OCI-LY1 (cell line): ENCODE results near the gene PTPRQ.

Experiments used
- H2AFZ ChIP-seq: fragments of 200-600 bp; sonication (generic), shearing (Covaris generic); 2 replicates; pipeline ENCODE4 v1.6.0; 2014; ENCODE audit warnings: antibody characterized with exemption, mild to moderate bottlenecking, low read length
- H3F3A ChIP-seq: fragments of 200-600 bp; sonication (generic), shearing (Covaris generic); 2 replicates; pipeline ENCODE4 v1.6.0; 2014; ENCODE audit warnings: mild to moderate bottlenecking, antibody characterized with exemption, low read length, moderate library complexity; ENCODE audit not compliant: insufficient read depth
- H3K27ac ChIP-seq: fragments of 200-600 bp; sonication (generic); 2 replicates; pipeline ENCODE4 v1.5.1; 2014; ENCODE audit warnings: low read length, mixed run types, mild to moderate bottlenecking, low read depth; ENCODE audit not compliant: poor library complexity, severe bottlenecking
- H3K27me3 ChIP-seq: fragments of 200-600 bp; sonication (generic); 2 replicates; pipeline ENCODE4 v1.6.0; 2014; ENCODE audit warnings: antibody characterized with exemption, mild to moderate bottlenecking, low read length, moderate library complexity; ENCODE audit not compliant: insufficient read depth
- H3K36me3 ChIP-seq: fragments of 200-600 bp; sonication (generic); 2 replicates; pipeline ENCODE4 v1.6.1; 2014; ENCODE audit warnings: mild to moderate bottlenecking, antibody characterized with exemption, low read length, moderate library complexity, mixed read lengths; ENCODE audit not compliant: insufficient read depth
- H3K4me1 ChIP-seq: fragments of 200-600 bp; sonication (generic); 2 replicates; pipeline ENCODE4 v1.5.1; 2014; ENCODE audit warnings: mild to moderate bottlenecking, low read length, moderate library complexity; ENCODE audit not compliant: insufficient read depth, severe bottlenecking
- H3K4me2 ChIP-seq: fragments of 200-600 bp; sonication (generic), shearing (Covaris generic); 2 replicates; pipeline ENCODE4 v1.6.1; 2014; ENCODE audit warnings: low read length
- H3K4me3 ChIP-seq: fragments of 200-600 bp; sonication (generic); 2 replicates; pipeline ENCODE4 v1.5.1; 2014; ENCODE audit warnings: low read length, low read depth, mild to moderate bottlenecking, mixed read lengths; ENCODE audit not compliant: poor library complexity, severe bottlenecking
- H3K79me2 ChIP-seq: fragments of 200-600 bp; shearing (Covaris generic); 2 replicates; pipeline ENCODE4 v1.6.1; 2016; ENCODE audit warnings: mixed run types, low read length, mixed read lengths; ENCODE audit not compliant: insufficient read depth
- H3K9ac ChIP-seq: fragments of 200-600 bp; sonication (generic), shearing (Covaris generic); 2 replicates; pipeline ENCODE4 v1.6.1; 2014; ENCODE audit warnings: mild to moderate bottlenecking, low read length, mixed read lengths
- H3K9me2 ChIP-seq: fragments of 200-600 bp; sonication (generic), shearing (Covaris generic); 2 replicates; pipeline ENCODE4 v1.6.1; 2014; ENCODE audit warnings: low read depth, mild to moderate bottlenecking, low read length, mixed read lengths
- H3K9me3 ChIP-seq: fragments of 200-600 bp; shearing (Covaris generic); 2 replicates; pipeline ENCODE4 v1.6.1; 2014; ENCODE audit warnings: low read length, mixed read lengths
- H4K20me1 ChIP-seq: fragments of 200-600 bp; sonication (generic), shearing (Covaris generic); 2 replicates; pipeline ENCODE4 v1.6.0; 2016; ENCODE audit warnings: mild to moderate bottlenecking, low read length; ENCODE audit not compliant: insufficient read depth
- EZH2 ChIP-seq: fragments of 200-600 bp; sonication (generic), shearing (Covaris generic); IDR thresholded peaks from 2 replicates; pipeline ENCODE4 v1.8.0; 2017; ENCODE audit warnings: borderline replicate concordance, mixed run types, mild to moderate bottlenecking, antibody characterized with exemption, low read length, moderate library complexity, mixed read lengths
- TF ChIP-seq, protein P1 (sequence below): fragments of 200-600 bp; sonication (generic), shearing (Covaris generic); IDR thresholded peaks from 2 replicates; pipeline ENCODE4 v1.5.1; 2017; ENCODE audit warnings: mild to moderate bottlenecking, antibody characterized with exemption, low read length, moderate library complexity, mixed read lengths

Gene PTPRQ

DNA sequence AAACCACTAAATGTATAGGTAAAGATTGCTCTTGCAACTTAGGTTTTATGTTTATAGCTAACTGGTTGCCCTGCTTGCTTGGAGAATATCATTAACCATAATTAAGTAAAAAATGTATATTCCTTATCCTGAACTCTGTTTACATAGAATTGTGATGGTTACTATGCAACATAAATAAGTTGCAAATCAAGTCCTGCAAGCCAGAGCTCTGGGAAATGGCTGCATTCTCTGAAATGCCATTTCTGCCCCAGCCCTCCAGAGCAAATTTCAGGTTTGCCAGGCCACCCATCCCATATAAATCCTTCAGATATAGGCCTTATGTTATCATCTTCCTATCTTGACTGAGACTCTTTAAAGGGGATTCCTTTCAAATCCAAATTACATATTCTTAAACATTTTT lies 145.0 kb downstream of the PTPRQ start:
- Histone ChIP-seq H3K79me2 (no peaks in the 10 kb centered on the region), H3F3A (no peaks in the 10 kb centered on the region), H3K4me3 (no peak overlapping the region), H3K4me2 (no peak overlapping the region), H3K9me2 (no peaks in the 10 kb centered on the region), H4K20me1 (no peaks in the 10 kb centered on the region), H2AFZ (no peak overlapping the region), H3K4me1 (no peaks in the 10 kb centered on the region), H3K36me3 (no peaks in the 10 kb centered on the region), H3K27ac (no peak overlapping the region), H3K9me3 (no peaks in the 10 kb centered on the region), H3K27me3 (no peaks in the 10 kb centered on the region), H3K9ac (no peak overlapping the region)
- TF ChIP-seq EZH2 = no peak
- TF ChIP-seq, protein P1, sequence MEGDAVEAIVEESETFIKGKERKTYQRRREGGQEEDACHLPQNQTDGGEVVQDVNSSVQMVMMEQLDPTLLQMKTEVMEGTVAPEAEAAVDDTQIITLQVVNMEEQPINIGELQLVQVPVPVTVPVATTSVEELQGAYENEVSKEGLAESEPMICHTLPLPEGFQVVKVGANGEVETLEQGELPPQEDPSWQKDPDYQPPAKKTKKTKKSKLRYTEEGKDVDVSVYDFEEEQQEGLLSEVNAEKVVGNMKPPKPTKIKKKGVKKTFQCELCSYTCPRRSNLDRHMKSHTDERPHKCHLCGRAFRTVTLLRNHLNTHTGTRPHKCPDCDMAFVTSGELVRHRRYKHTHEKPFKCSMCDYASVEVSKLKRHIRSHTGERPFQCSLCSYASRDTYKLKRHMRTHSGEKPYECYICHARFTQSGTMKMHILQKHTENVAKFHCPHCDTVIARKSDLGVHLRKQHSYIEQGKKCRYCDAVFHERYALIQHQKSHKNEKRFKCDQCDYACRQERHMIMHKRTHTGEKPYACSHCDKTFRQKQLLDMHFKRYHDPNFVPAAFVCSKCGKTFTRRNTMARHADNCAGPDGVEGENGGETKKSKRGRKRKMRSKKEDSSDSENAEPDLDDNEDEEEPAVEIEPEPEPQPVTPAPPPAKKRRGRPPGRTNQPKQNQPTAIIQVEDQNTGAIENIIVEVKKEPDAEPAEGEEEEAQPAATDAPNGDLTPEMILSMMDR = no peak

DNA sequence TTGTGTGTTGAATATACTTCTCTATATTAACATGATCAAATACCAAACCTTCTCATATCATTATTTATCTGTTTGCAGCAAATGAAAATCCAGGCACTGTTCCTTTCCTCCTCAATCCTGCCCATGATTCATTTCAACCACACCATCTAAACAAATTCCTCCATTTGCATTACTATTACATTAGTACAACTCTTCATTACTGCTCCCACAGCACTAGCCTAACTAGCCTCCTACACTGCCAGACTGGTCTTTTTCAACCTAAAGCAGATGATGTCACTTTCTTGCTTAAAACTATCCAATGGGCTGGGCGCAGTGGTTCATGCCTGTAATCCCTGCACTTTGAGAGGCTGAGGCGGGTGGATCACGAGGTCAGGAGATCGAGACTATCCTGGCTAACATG lies 146.1 kb downstream of the PTPRQ start:
- H3K27me3 ChIP-seq = no peaks in the 10 kb centered on the region
- H3K36me3 ChIP-seq = no peaks in the 10 kb centered on the region
- H3K9me3 ChIP-seq = no peaks in the 10 kb centered on the region
- no peaks in the 10 kb centered on the region for H3F3A ChIP-seq
- no peak overlapping the region for H2AFZ ChIP-seq
- H3K9ac ChIP-seq = no peak overlapping the region
- no peak overlapping the region for H3K4me3 ChIP-seq
- H4K20me1 ChIP-seq = no peaks in the 10 kb centered on the region
- H3K4me1 ChIP-seq = no peaks in the 10 kb centered on the region
- no peak for TF ChIP-seq EZH2
- TF ChIP-seq, protein P1 = no peak
- no peak overlapping the region for H3K4me2 ChIP-seq
- H3K79me2 ChIP-seq = no peaks in the 10 kb centered on the region
- no peak overlapping the region for H3K27ac ChIP-seq
- no peaks in the 10 kb centered on the region for H3K9me2 ChIP-seq

DNA sequence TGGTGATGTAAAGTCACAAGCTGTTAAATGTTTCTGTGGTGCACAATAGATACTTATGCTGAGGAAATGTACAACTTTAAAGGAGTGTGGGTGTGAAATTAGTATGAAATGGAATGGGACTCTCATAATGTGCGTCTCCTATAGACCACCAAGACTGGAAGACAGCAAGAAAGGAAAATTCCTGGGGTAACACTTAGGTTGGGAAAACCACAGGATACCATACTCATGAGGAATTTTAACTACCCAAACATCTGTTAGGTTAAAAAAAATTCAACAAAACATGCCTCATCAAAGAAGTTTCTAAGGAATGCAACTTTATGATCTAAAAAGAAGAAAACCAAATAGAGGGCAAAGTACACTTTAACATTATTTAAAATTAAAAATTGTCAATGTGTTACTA lies 149.7 kb downstream of the PTPRQ start:
- Histone ChIP-seq H2AFZ (no peak overlapping the region), H3K9me2 (no peaks in the 10 kb centered on the region), H3K9me3 (no peaks in the 10 kb centered on the region), H3K4me2 (no peak overlapping the region), H3K27me3 (no peaks in the 10 kb centered on the region), H3K79me2 (no peaks in the 10 kb centered on the region), H3K9ac (no peak overlapping the region), H3K36me3 (no peaks in the 10 kb centered on the region), H3F3A (no peaks in the 10 kb centered on the region), H3K27ac (no peak overlapping the region), H3K4me1 (no peaks in the 10 kb centered on the region), H3K4me3 (no peak overlapping the region), H4K20me1 (no peaks in the 10 kb centered on the region)
- TF ChIP-seq, protein P1 = no peak
- no peak for TF ChIP-seq EZH2
